ENCODE data around the gene RASSF8.

Gene RASSF8

DNA sequence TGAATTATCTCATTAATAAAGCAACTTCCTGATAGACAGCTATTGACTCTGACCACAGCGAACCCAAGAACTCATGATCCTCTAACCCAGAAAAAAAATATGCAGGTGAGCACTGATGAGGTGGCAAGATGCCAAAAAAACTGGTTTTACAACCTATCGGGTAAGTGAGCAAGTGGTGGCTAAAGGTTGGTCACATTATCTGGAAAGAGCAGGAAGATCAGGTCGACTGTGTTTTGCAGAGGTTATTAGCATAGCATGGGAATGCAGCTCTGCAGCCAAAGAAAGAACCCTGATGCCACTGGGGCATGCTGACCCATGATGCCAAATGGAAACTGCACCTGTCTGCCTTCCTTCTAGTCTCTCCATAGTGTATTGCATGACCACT is 142.9 kb downstream of the RASSF8 start:
- Mint-ChIP-seq H3K9me3 (no peaks in the 10 kb centered on the region), H3K4me3 (no peak overlapping the region), H3K36me3 (ENCODE audit: low read depth) (no peaks in the 10 kb centered on the region), H3K4me1 (ENCODE audit: low read depth) (no peaks in the 10 kb centered on the region), H3K27me3 (peaks cover 21% of the 10 kb centered on the region), H3K27ac (no peak overlapping the region)

DNA sequence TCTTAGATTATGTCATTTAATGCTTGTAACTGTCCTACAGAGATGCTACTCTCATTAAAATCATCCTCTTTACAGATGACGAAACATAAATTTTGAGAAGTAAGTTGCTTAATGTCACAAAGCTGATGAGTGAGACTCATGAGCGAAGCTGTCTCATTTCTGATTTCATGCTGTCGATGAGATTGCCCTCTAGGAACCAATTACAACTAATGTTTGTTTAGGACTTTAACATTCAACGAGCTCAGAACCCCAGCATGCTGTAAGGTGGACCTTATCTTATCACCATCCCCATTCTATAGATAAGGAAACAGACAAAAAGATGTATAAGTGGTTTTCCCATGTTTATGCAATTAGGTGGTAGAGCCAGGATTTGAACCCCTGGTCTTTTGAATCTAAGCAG is 143.3 kb downstream of the RASSF8 start:
- Mint-ChIP-seq H3K9me3 (no peaks in the 10 kb centered on the region), H3K4me3 (no peak overlapping the region), H3K4me1 (ENCODE audit: low read depth) (no peaks in the 10 kb centered on the region), H3K27me3 (peaks cover 21% of the 10 kb centered on the region), H3K36me3 (ENCODE audit: low read depth) (no peaks in the 10 kb centered on the region), H3K27ac (no peak overlapping the region)

DNA sequence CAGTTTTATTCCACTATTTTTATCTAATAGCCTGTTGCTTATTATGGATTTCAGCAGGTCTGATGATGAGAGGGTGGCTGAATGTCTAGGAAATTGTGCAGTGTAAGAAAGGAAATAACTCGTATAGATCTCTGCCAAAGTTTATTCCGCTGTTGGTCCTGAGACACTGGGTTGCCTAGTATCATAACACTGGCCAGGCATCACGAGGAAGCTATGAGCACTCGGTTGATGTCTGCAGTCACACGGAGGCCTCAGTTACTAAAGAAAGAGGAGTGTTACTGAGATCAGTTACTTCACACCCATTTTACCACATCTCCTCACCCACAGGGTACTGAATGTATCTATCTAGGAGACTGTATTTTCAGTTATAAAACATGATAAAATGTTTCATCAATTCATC is 144.5 kb downstream of the RASSF8 start:
- H3K9me3 Mint-ChIP-seq = no peaks in the 10 kb centered on the region

DNA sequence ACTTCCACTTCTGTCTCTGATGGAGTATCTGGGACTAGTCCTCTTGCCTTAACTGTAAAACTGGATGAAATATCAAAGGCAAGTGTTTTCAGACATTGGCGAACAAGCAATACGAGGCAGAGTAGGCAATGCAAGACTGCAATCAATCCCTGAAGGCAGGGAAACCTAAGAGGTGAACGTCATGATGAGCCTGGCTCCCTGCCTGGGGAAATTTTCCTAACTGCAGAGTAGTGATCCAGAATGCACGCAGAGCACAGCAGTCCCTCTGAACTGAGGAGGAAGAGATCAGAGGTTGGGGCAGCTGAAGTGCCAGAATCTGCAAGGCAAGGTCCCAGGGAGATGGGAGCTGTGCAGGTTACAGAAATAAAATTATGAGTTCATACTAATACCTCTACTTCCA is 147.9 kb downstream of the RASSF8 start:
- no peaks in the 10 kb centered on the region for H3K4me1 Mint-ChIP-seq (ENCODE audit: low read depth)
- no peak overlapping the region for H3K27ac Mint-ChIP-seq
- H3K36me3 Mint-ChIP-seq (ENCODE audit: low read depth) = no peaks in the 10 kb centered on the region
- peaks cover 19% of the 10 kb centered on the region for H3K27me3 Mint-ChIP-seq
- no peaks in the 10 kb centered on the region for H3K9me3 Mint-ChIP-seq
- H3K4me3 Mint-ChIP-seq = no peak overlapping the region

More for the DNA sequence above, 144.5 kb downstream of the RASSF8 start:
- Mint-ChIP-seq H3K36me3 (ENCODE audit: low read depth) (no peaks in the 10 kb centered on the region), H3K4me3 (no peak overlapping the region), H3K27me3 (peaks cover 20% of the 10 kb centered on the region), H3K4me1 (ENCODE audit: low read depth) (no peaks in the 10 kb centered on the region), H3K27ac (no peak overlapping the region)

DNA sequence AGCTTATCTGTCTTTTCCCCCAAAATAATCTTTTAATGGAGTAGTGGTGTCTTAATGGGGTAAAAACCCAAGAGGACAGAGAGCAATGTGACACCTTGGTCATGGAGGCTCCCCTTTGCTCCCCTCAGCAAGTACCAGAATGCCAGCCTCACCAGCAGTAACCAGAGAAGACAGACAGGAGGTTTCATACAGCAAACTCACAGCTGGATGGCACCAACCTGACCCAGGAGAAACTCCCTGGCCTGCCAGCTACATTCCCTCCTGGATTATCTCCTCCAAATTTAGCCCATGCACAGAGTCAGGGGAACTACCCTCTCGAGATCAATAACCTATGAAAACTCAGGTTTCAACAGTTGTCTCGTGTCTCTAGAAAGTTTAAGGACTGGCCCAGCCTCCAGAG is 150.4 kb downstream of the RASSF8 start:
- Mint-ChIP-seq H3K27ac (no peak overlapping the region), H3K27me3 (peaks cover 33% of the 10 kb centered on the region), H3K36me3 (ENCODE audit: low read depth) (no peaks in the 10 kb centered on the region)

DNA sequence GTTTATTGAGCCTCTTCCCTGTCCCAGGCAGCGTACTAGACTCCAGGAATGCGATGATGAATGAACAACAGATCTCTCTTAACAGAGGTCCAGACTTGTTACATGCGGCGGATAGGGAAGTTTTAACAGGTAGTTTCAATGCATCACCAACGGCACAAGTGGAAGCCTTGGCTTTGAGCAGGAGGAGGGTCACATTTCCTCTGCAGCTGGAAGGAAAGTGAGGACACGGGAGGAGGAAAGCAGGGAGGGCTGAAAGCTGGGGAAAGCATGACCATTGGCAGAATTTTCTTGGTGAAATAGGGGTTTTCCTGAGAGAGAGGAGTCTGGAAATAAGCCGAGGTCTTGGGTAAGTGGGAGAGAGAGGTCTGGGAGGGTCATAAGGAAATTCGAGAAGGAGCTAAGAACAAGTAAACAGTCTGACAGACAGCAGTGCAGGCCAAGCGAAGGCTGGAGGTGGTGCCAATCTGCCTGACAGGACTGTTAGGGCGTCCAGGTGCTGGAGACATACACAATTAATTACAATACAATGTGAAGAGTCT is 150.9 kb downstream of the RASSF8 start:
- H3K4me3 Mint-ChIP-seq = no peak overlapping the region
- peaks cover 33% of the 10 kb centered on the region for H3K27me3 Mint-ChIP-seq
- no peak overlapping the region for H3K27ac Mint-ChIP-seq
- no peaks in the 10 kb centered on the region for H3K36me3 Mint-ChIP-seq (ENCODE audit: low read depth)
- H3K4me1 Mint-ChIP-seq (ENCODE audit: low read depth) = peaks cover 12% of the 10 kb centered on the region
- H3K9me3 Mint-ChIP-seq = no peaks in the 10 kb centered on the region

More for the DNA sequence above, 150.4 kb downstream of the RASSF8 start:
- Mint-ChIP-seq H3K4me3 (no peak overlapping the region), H3K9me3 (no peaks in the 10 kb centered on the region), H3K4me1 (ENCODE audit: low read depth) (peaks cover 10% of the 10 kb centered on the region)

DNA sequence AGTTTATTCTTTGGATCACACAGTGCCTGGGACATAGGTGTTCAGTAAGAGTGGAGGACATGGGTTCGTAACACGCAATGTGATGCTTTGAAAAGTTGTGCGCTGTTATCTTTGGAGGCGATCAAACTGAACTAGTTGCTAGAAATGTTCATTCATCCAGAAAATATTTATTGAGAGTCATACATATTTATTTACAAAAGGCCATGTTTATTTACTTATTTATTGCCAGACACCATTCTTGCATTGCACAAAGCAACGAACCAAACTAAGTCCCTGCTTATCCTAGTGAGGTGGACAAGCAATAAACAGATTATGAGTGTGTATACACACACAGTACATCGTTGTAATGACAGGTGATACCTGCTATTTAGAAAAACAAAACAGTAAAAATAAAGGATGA is 153.8 kb downstream of the RASSF8 start:
- Mint-ChIP-seq H3K27ac (no peak overlapping the region), H3K4me1 (ENCODE audit: low read depth) (peaks cover 12% of the 10 kb centered on the region), H3K9me3 (no peaks in the 10 kb centered on the region), H3K4me3 (no peak overlapping the region), H3K36me3 (ENCODE audit: low read depth) (no peaks in the 10 kb centered on the region), H3K27me3 (peaks cover 51% of the 10 kb centered on the region)

DNA sequence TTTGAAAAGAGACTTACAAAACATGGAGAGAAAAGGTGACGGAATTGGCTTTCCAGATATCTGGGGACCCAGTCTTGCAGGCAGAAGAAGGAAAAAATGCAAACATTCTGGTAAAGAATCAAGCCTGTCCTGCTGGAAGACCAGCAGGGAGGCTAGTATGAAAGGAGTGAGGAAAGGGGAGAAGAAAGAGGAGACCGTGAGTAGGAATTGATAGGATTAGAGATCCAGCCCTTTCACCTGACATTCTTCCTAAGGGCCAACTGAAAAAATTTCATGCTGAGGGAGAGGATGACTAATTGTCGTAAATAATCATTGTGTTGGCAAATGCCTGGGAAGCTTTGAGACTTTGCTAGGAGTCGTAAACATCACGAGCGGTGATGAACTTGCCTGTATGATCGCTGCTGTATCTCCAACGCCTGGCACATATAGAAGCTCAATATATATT is 154.2 kb downstream of the RASSF8 start:
- Mint-ChIP-seq H3K27ac (no peak overlapping the region), H3K27me3 (peaks cover 56% of the 10 kb centered on the region), H3K36me3 (ENCODE audit: low read depth) (no peaks in the 10 kb centered on the region), H3K9me3 (no peaks in the 10 kb centered on the region), H3K4me3 (no peak overlapping the region), H3K4me1 (ENCODE audit: low read depth) (peaks cover 12% of the 10 kb centered on the region)

DNA sequence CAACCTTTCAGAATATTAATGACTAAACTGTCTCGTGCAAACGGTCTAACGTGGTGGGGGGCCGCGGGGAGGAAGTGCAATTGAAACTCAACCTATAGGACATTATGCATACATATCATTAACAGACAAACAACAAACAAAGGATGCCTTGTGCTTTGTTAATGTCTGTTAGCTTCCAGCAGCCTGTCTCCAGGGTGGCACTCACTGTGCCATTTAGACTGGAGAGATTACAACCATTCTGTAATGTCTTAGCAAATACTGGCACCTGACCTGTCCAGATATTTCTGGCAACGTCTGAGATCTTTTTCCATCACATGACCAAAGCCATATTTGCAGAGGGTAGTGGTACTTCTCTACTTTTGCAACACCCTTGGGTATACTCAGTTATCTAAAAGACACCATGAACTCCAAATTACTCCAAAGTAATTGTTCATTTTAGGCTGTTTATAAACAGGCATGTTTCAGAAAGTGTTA is 154.7 kb downstream of the RASSF8 start:
- peak overlapping the region; percentile 80 for H3K4me3 Mint-ChIP-seq
- H3K27me3 Mint-ChIP-seq = peaks cover 61% of the 10 kb centered on the region
- no peaks in the 10 kb centered on the region for H3K36me3 Mint-ChIP-seq (ENCODE audit: low read depth)
- H3K27ac Mint-ChIP-seq = peak overlapping the region; percentile 32
- H3K9me3 Mint-ChIP-seq = no peaks in the 10 kb centered on the region
- H3K4me1 Mint-ChIP-seq (ENCODE audit: low read depth) = peaks cover 12% of the 10 kb centered on the region

DNA sequence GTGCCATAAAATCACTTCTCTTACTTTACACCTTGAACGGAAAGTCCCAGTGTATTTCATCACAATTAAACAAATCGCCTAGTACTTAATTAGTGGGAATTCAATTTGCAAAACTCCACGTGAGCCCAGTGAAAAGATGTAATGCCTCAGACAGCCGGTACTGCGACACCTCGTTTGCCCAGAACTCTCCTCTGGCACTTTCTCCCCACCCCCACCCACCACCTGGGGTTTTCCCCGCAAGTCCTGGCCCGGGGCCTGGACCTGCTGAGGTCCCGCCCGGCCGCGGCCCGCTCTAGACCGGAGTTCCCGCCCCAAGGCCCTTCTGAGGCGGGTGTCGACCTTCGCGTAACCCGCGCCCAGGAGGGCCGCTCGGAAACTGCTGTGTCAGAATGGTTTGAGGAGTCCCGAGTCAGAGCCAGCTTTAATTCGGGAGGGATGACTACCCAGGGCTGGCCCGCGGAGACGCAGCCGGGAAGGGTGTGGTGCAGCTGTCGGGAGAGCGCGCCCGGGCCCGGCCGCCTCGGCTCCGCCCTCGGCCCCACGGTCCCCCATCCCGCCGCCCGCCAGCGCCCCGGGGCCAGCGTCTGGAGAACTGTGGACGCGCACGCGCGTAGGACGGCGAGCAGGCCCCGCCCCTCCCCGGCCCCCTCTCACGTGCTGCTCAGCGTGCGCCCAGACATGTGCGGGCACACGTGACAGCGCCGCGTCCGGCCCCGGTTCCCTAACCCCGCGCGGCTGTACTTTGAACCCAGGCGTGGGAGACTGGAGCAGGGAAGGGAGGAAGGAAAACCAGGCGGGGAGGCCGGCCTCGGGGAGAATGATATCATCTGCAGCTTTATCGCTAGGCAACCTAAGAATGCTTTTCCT is 155.6 kb downstream of the RASSF8 start:
- Mint-ChIP-seq H3K36me3 (ENCODE audit: low read depth) (no peaks in the 10 kb centered on the region), H3K27ac (peak overlapping the region; percentile 32), H3K27me3 (peaks cover 64% of the 10 kb centered on the region), H3K9me3 (no peaks in the 10 kb centered on the region), H3K4me1 (ENCODE audit: low read depth) (peaks cover 12% of the 10 kb centered on the region), H3K4me3 (peak overlapping the region; percentile 80)

DNA sequence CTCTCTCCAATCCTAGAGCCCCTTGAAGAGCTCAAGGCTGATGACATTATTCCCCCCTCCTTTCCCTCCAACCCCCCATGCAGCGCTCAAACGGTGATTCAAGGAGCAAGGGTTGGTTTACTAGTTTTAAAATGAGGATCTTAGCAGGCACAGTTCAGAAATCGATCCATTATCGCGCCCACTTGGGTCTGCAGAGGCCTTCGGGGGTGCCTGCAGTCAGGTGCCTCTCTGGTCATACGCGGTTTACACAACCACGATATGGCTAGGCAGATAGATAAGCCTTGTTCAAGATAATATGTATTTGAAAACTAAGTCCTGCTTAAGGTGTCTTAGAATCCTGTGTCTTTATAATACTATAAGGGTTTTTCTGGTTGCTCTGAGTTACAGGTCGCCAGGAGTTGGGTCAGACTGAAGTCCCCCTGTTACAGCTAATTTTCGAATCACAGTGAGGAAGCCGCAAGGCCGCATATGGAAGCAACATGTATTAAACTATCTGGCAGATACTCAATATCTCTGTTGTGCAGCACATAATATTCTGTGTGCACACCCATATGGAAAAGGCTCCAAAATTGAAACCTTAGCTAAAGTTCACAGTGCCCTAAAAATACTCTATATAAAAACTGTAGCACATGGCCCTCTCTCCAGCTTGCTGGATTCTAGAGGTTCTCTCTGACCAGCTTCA is 156.4 kb downstream of the RASSF8 start:
- Mint-ChIP-seq H3K27ac (peak overlapping the region; percentile 31), H3K4me1 (ENCODE audit: low read depth) (peaks cover 12% of the 10 kb centered on the region), H3K4me3 (peak overlapping the region; percentile 31), H3K36me3 (ENCODE audit: low read depth) (no peaks in the 10 kb centered on the region), H3K9me3 (no peaks in the 10 kb centered on the region), H3K27me3 (peaks cover 67% of the 10 kb centered on the region)

DNA sequence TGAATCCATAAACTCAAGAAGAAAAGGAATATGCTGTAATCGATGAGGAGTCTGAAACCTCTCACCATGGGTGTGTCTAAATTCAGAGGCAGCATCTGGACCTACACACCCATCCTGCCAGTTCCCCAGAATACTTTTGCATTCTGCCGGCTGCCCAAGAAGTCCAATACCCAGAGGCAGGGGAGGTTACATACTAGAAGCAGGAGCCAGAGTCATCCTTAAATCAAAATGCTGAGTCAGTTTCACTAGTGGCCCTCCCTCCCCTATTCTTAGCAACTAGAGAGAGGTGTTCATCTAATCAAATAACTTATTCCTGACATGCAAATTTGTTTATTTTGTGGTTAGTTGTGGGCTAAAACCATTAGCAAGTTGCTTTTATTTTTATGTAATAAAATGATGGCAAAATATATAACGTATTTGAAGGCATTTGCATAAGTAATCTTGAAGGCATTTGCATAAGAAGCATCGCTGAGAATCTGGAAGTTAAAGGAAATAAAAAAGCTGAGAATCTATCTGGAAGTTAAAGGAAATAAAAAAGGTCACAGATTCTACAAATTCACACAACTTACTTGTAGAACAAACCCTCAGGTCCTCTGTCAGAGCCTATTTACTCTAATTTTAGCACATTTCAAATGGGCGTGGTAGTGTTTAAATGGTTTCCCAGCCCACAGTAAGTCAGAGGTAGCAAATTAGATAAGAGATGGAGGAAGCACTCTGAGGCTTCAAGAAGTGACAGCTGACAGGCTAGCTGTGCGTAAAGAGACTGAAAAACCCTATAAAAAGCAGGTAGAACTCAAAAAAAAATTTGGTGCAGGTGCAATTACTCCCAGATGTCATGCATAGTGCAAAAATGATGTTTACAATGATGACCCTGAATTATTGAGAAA is 158.6 kb downstream of the RASSF8 start:
- no peaks in the 10 kb centered on the region for H3K36me3 Mint-ChIP-seq (ENCODE audit: low read depth)
- peaks cover 21% of the 10 kb centered on the region for H3K4me1 Mint-ChIP-seq (ENCODE audit: low read depth)
- no peaks in the 10 kb centered on the region for H3K9me3 Mint-ChIP-seq
- H3K4me3 Mint-ChIP-seq = no peak overlapping the region
- H3K27ac Mint-ChIP-seq = no peak overlapping the region
- peaks cover 73% of the 10 kb centered on the region for H3K27me3 Mint-ChIP-seq

DNA sequence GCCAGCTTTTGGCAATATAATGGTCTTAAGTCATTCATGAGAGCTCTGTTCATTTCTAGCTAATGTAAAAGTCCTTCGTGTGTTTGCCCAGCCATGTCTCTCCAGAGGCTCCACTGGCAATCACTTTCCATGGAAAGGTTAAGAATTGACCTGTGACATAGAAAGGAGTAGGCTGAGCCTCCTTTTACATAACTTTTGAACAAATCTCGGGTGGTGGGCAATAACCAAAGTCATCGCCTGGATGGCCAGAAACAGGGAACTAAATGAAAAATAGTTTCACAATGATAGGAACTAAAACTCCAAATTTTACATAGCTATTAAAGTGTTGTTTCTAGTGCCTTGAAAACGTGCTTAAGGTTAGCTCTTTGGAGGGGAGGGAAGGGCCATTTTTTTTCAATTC is 159.8 kb downstream of the RASSF8 start:
- H3K4me1 Mint-ChIP-seq (ENCODE audit: low read depth) = peaks cover 23% of the 10 kb centered on the region
- H3K9me3 Mint-ChIP-seq = no peaks in the 10 kb centered on the region
- H3K27ac Mint-ChIP-seq = no peak overlapping the region
- H3K36me3 Mint-ChIP-seq (ENCODE audit: low read depth) = no peaks in the 10 kb centered on the region
- H3K27me3 Mint-ChIP-seq = peaks cover 66% of the 10 kb centered on the region
- no peak overlapping the region for H3K4me3 Mint-ChIP-seq

DNA sequence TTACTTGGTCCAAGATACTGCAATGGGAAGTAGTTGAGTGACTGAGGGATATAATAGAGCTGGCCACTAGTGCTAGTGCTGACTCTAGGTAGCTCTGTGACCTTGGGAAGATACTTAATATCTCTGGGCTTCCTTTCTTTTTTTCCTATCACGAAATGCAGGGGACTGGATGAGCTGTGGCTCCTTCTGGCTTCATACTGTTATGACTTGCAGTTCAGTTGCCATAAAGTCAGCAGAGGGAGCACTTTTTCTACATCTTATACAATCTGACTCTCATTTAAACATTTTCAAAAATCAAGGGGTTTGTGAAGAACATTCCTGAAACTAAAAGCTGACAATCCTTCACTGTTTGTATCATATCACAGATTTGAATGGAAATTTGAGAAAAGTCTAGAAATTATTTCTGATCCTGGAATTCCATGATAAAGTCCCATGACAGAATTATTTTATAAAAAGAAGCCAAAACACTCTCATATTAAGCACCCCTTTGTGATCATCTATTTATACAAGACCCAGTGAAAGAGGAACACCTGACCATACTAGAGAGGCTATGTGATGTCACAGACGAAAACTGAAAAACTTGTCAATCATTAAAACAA is 161.0 kb downstream of the RASSF8 start:
- Mint-ChIP-seq H3K9me3 (no peaks in the 10 kb centered on the region), H3K27ac (no peak overlapping the region), H3K36me3 (ENCODE audit: low read depth) (no peaks in the 10 kb centered on the region), H3K4me3 (no peak overlapping the region), H3K27me3 (peaks cover 74% of the 10 kb centered on the region), H3K4me1 (ENCODE audit: low read depth) (peaks cover 26% of the 10 kb centered on the region)
